HG03354 (cell line): ENCODE results near the gene MGAT5.
A peak's percentile ranks its signal among the peaks of the same experiment; 100 is the strongest.

Experiments
- ATAC-seq: cut with Tn5 transposase; IDR thresholded peaks from one replicate; pipeline ENCODE4 v1.9.1; 2021; ENCODE audit warnings: mild to moderate bottlenecking; ENCODE audit not compliant: unreplicated experiment, poor library complexity, severe bottlenecking

Gene MGAT5

GRCh38 chr2:134319596-134320254 is 65.9 kb downstream of the MGAT5 start:
- no peak for ATAC-seq

- no peak for ATAC-seq
Measured at GRCh38 chr2:134320930-134321329, 67.1 kb downstream of the MGAT5 start.

- no peak for ATAC-seq
Measured at GRCh38 chr2:134323777-134324176, 69.9 kb downstream of the MGAT5 start.

DNA sequence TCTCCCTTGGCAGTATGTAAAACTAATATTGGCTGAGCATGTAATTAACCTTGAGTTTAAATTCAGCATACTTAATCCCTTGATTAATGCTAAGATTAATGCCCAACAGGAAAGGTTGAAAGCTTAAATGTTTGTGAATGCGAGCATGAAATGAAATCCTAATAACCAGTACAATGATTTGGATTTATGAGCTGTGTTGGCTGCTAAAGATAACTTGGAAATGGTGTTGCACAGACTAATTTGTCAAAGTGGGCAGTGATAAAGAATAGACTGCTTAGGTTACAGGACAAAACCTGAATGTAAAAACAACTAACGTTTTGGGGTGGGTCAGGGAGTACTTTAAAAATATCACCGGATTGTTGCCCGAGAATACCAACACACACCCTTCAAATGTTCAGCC is 70.6 kb downstream of the MGAT5 start:
- ATAC-seq, result no peak

GRCh38 chr2:134324947-134325346 is 71.1 kb downstream of the MGAT5 start:
- no peak for ATAC-seq

- no peak for ATAC-seq
Measured at GRCh38 chr2:134325696-134326095, 71.8 kb downstream of the MGAT5 start.

DNA sequence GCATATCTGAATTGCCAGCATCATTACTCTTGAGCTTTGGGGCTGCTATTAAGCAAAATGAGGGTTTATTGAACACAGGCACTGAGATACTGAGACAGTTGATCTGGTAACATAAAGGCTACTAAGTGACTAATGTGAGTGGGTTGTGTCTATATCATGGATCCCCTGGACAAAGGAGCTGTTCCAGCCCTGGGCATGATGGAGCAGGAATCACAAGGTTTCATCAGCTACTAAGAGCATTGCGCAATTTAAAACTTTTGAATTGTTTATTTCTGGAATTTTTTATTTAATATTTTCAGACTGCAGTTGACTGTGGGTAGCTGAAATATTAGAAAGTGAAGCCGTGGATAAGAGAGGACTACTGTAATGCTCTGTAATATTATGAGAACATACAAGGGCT is 73.5 kb downstream of the MGAT5 start:
- ATAC-seq, result no peak

DNA sequence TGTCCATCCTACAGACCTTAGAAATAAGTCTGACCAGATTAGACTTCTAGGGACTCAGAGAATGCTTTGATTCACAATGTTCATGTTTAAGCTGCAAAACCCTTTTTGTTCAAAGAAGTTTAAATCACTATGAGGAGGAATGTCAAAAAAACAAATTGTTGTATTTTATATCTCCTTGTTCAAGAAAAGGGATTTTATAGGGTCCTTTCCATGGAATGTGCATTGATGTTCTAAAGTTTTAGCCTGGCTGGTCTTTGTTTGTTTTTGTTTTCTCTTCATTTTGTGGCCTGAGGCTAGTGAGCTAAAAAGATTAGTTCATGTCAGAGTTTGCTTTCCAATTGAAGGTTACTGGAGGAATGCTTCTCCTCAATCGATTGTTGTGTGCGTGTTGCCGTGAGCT is 77.2 kb downstream of the MGAT5 start:
- ATAC-seq, result no peak

DNA sequence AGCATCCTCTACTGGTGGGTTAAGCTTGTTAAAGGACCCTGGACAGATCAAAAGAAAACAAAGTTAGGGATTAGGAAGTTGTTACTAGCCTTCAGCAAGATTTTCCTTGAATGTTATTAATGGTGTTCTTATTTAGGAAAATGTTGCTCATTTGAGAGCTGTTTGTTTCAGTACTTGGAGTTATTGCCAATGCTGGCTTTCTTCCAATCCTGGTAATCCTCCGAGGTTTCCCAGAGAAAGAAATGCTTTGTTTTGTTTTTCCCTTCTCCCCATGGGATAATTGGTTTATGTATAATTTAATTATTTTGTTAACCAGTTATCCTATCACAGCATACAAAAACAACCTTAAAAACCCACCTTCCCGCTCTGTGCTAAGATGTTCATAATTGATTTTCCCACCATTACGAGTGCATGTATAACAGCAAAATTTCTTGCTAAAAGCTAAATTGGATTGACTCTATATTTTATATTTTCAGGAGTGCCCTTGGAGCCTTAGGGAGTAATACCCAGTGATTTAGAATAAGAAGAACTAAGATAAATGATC is 79.8 kb downstream of the MGAT5 start:
- ATAC-seq, result no peak

- ATAC-seq, result no peak
Measured at GRCh38 chr2:134334542-134335353, 80.9 kb downstream of the MGAT5 start.

DNA sequence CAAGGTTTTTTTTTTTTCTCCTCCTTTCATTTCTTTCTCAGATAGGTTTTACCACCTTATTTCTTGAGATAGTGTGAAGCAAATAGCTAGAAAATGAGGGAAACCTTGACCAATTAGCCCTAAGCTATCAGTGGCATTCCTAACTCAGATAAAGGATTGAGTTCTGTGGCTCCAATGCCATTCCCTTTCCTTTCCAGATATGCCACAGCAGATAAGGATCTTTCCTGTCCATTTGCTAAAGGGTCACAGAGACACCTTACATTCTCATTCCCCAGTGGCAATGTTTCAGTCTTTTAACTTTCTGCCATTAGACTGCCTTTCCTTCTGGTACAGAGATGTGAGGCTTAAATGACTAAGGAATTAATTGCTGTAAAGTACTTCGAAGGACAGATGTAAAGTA is 81.7 kb downstream of the MGAT5 start:
- ATAC-seq, result no peak

GRCh38 chr2:134336352-134336751 is 82.5 kb downstream of the MGAT5 start:
- ATAC-seq, result peak; percentile 98

- ATAC-seq, result peak; percentile 2
Measured at GRCh38 chr2:134336921-134337320, 83.0 kb downstream of the MGAT5 start.

DNA sequence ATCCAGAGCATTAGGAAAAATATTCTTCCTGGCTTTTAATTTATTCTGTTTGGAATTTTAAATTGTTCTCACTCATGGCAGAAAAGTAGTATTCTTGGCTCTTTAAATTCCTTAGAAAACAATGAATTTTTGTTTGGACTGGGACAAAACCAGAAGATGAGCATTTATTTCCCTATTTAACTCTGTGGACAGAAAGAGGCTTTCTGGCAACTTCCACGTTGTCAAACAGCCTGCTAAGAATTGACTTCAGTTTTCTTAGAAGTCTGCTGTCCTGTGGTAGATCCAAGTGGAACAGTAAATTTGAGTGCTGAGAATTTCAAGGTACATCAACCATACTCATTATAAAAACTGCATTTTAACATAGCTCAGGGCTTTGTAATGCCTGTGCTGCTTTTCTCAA is 83.8 kb downstream of the MGAT5 start:
- no peak for ATAC-seq

DNA sequence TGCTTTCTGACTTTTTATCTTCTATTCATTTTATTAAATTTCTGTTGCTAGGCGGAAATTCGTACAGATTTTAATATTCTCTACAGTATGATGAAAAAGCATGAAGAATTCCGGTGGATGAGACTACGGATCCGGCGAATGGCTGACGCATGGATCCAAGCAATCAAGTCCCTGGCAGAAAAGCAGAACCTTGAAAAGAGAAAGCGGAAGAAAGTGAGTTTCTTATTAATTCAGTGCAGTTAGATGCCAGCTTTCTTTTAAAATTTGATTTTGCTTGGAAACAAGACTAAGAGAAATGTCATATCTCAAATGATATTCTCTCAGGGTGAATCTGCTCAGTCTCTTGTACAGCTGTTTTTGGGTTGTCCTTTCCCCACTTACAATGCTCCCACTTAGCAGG is 84.3 kb downstream of the MGAT5 start:
- no peak for ATAC-seq

DNA sequence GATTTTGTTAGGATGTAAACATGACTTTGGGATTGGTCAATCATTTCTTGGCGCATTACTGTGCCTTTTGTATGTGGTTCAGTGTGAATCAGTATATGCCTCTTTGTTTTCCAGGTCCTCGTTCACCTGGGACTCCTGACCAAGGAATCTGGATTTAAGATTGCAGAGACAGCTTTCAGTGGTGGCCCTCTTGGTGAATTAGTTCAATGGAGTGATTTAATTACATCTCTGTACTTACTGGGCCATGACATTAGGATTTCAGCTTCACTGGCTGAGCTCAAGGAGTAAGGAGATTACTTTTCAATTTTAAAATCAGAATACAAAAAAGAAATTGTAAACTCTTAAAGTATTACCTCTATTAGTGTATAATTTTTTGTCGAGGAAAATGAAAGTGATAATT is 87.6 kb downstream of the MGAT5 start:
- no peak for ATAC-seq

- no peak for ATAC-seq
Measured at GRCh38 chr2:134344954-134345697, 91.3 kb downstream of the MGAT5 start.

GRCh38 chr2:134346141-134346540 is 92.3 kb downstream of the MGAT5 start:
- no peak for ATAC-seq

DNA sequence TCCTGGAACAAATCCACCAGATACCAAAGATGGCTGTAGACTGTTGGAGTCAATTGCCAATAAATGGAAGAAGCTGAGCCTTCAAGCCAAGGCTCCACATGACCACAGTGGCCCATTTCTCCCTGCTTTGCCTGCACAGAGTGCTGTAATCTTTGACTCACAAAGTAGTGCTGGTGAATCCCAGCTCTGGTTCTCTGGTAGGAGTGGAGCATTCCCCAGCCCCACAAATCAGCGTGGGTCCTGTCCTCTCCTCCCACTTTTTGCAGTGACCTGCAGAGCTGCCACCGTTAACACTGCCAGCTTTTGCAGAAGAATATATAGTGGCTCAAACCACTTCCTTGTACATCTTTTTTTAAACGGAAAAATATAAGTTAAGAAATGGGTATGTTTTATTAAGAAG is 93.9 kb downstream of the MGAT5 start:
- no peak for ATAC-seq

DNA sequence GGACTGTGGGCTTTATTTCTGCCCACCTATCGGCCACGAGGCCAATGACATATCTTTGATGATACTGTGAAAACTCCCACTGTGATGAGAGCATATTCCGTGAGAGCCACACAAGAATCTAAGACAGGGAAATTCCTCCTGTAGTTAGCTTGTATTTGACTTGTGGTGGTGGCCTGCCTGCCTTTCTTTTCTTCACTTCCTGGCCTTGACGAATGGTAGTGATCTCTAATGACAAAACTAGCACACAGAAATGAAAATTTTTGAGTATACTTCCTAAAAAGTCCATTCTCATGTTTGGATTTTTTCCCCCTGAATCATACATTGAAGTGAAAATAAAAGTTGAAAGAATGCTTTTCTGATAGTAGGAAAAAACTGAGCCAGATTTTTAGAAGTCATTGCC is 94.4 kb downstream of the MGAT5 start:
- ATAC-seq, result no peak
